Measurements from ENCODE around the gene CLNK. TPM values are rescaled to one million over a fixed set of nuclear protein-coding genes. Genes with fewer than 3 reads are reported as not detected.
A peak's percentile ranks its signal among the peaks of the same experiment; 100 is the strongest.

CLNK gene
- total and polyA plus RNA-seq, 2 experiments from 2014 or later: not detected

DNA sequence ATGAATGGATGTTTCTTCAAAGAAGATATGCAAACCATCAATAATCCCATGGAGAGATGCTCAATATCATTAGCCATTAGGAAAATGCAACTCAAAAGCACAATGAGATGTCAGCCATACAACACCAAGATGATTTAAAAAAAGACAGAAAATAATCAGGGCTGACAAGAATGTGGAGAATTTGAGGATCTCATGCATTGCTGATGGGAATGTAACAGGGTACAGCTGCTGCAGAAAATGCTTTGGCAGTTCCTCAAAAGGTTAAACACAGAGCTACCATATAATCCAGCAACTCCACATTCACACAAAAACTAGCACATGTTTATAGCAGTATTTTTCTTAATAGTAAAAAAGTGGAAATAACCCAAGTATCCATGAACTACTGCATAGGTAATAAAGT, 116.8 kb downstream of the CLNK start:
- no peak overlapping the region for H3K4me3 ChIP-seq
- no peaks in the 10 kb centered on the region for H3K4me1 ChIP-seq (ENCODE audit: low read depth)
- peak in 1 of 2 donors; percentile 40 for DNase-seq (ENCODE audit: low read depth in 1 of 2, low spot score in 1 of 2)
- TF ChIP-seq, protein P1, sequence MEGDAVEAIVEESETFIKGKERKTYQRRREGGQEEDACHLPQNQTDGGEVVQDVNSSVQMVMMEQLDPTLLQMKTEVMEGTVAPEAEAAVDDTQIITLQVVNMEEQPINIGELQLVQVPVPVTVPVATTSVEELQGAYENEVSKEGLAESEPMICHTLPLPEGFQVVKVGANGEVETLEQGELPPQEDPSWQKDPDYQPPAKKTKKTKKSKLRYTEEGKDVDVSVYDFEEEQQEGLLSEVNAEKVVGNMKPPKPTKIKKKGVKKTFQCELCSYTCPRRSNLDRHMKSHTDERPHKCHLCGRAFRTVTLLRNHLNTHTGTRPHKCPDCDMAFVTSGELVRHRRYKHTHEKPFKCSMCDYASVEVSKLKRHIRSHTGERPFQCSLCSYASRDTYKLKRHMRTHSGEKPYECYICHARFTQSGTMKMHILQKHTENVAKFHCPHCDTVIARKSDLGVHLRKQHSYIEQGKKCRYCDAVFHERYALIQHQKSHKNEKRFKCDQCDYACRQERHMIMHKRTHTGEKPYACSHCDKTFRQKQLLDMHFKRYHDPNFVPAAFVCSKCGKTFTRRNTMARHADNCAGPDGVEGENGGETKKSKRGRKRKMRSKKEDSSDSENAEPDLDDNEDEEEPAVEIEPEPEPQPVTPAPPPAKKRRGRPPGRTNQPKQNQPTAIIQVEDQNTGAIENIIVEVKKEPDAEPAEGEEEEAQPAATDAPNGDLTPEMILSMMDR (IDR thresholded peaks at IDR 0.05; ENCODE audit: low read depth, low read length): no peak
- no peaks in the 10 kb centered on the region for H3K36me3 ChIP-seq
- H3K27me3 ChIP-seq: no peaks in the 10 kb centered on the region
- no peak overlapping the region for H3K27ac ChIP-seq
- no peaks in the 10 kb centered on the region for H3K9me3 ChIP-seq (ENCODE audit: low read depth)

DNA sequence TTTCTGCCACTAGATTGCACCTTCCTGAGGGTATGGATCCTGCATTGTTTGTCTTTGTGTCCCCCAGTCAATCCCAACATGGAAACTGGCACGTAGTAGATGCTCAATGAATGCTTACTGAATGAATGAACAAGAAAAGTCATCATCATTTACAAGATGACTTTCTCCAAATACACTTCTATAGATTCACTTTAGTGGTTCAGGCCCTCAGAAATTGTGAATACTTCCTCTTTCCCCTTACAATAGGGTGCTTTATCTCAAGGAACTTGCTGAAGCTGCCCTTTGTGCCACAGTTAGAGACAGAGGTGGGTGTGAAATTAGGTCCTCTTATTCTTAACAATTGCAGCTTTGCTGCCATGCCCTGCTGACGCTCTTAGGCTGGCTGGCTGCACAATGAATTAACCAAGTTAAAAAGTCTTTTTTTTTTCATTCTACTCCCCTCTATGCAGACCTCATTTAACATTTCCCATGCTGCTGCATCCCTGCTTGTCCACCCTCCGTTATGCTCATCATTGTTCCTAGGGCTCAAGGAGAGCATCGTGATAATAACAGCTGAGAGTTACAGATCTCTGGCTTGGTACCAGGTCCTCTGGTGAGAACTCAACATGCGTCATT, 119.3 kb downstream of the CLNK start:
- H3K4me1 ChIP-seq (ENCODE audit: low read depth): no peaks in the 10 kb centered on the region
- H3K36me3 ChIP-seq: no peaks in the 10 kb centered on the region
- TF ChIP-seq, protein P1 (IDR thresholded peaks at IDR 0.05; ENCODE audit: low read depth, low read length): no peak
- no peak overlapping the region for H3K27ac ChIP-seq
- no peak for DNase-seq (ENCODE audit: low read depth in 1 of 2, low spot score in 1 of 2)
- no peaks in the 10 kb centered on the region for H3K27me3 ChIP-seq
- H3K4me3 ChIP-seq: no peak overlapping the region
- H3K9me3 ChIP-seq (ENCODE audit: low read depth): no peaks in the 10 kb centered on the region

DNA sequence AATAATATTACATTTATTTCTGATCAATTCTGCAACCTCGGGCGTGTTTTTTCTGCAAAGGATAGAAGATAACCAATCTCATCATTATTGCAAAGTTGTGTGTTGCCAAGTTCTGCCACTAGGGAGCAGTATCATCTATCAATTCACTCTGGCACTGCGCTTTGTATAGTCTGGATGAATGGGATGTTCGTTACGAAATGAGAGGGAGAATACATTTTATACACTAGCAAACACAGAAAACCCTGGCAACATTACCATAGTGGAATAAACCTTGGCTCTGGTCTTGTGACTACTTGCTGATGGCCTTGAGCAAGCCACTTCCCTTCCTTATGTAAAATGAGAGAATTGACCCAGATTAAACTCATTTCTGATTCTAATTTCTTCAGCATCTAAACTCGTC, 129.9 kb downstream of the CLNK start:
- no peak overlapping the region for H3K4me3 ChIP-seq
- TF ChIP-seq, protein P1 (IDR thresholded peaks at IDR 0.05; ENCODE audit: low read depth, low read length): peak; percentile 83
- no peaks in the 10 kb centered on the region for H3K4me1 ChIP-seq (ENCODE audit: low read depth)
- no peaks in the 10 kb centered on the region for H3K27me3 ChIP-seq
- peak; percentile 69 to 84 for DNase-seq (ENCODE audit: low read depth in 1 of 2, low spot score in 1 of 2)
- H3K9me3 ChIP-seq (ENCODE audit: low read depth): no peaks in the 10 kb centered on the region
- H3K27ac ChIP-seq: no peak overlapping the region
- no peaks in the 10 kb centered on the region for H3K36me3 ChIP-seq

DNA sequence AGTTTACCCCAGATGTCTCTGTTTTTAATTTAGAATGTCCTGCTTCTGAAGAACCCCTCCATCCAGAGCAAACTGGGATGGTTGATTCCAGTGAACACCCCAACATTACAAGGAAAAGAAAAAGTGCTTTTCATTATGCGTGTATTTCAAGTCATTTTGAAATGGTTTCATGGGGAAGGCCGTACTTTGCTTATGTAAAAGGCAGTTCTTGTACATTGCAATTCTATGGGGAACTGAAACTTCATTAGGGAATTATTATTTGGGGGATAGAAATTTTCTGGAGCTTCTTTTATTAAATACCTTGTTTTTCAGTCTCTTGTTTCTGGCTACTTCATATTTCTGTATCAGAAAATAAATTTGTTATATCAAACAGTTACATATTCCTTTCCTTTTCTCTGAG, 130.4 kb downstream of the CLNK start:
- no peak for DNase-seq (ENCODE audit: low read depth in 1 of 2, low spot score in 1 of 2)
- Histone ChIP-seq H3K27ac (no peak overlapping the region), H3K9me3 (ENCODE audit: low read depth) (no peaks in the 10 kb centered on the region), H3K4me1 (ENCODE audit: low read depth) (no peaks in the 10 kb centered on the region), H3K36me3 (no peaks in the 10 kb centered on the region), H3K4me3 (no peak overlapping the region), H3K27me3 (no peaks in the 10 kb centered on the region)
- TF ChIP-seq, protein P1 (IDR thresholded peaks at IDR 0.05; ENCODE audit: low read depth, low read length): no peak

DNA sequence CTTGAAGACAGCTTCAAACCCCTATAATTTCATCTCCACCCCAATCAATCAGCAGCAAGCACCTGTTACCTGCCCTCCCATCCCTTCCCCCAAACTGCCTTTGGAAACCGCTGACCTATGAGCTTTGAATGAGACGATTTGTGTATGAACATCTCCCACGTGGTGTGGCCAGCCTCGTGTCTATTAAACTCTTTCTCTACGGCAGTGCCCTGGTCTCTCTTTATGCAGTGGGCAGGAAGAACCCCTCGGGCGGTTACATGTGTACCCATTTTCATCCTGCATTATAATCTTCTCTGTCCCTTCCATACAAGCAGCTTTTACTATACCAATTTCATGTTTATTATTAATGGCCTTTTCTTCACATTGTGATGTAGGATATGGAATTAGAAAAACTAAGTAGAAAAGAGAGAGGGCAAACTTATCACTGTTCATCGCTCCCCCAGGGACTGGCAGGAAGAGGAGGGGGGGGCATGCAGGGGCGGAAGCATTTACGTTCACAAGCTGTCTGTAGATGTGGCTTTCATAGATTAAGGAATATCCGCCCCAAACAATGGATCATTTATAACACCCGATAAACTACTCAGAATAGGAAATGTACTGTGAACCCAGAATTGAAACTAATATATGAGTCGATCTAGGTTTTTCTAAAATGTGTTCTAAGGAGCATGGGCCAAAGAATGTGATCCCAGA, 131.8 kb downstream of the CLNK start:
- H3K27me3 ChIP-seq: no peaks in the 10 kb centered on the region
- TF ChIP-seq, protein P1 (IDR thresholded peaks at IDR 0.05; ENCODE audit: low read depth, low read length): no peak
- peak in 1 of 2 donors; percentile 22 for DNase-seq (ENCODE audit: low read depth in 1 of 2, low spot score in 1 of 2)
- no peak overlapping the region for H3K27ac ChIP-seq
- no peak overlapping the region for H3K4me3 ChIP-seq
- H3K4me1 ChIP-seq (ENCODE audit: low read depth): no peaks in the 10 kb centered on the region
- H3K36me3 ChIP-seq: no peaks in the 10 kb centered on the region
- H3K9me3 ChIP-seq (ENCODE audit: low read depth): no peaks in the 10 kb centered on the region
